HG02973 (cell line): ENCODE data around the gene KRT1.

ENCODE experiments used
- ATAC-seq: cut with Tn5 transposase; IDR thresholded peaks from one replicate; pipeline ENCODE4 v1.9.1; 2021; ENCODE audit warnings: moderate library complexity; ENCODE audit not compliant: unreplicated experiment

Gene KRT1

DNA sequence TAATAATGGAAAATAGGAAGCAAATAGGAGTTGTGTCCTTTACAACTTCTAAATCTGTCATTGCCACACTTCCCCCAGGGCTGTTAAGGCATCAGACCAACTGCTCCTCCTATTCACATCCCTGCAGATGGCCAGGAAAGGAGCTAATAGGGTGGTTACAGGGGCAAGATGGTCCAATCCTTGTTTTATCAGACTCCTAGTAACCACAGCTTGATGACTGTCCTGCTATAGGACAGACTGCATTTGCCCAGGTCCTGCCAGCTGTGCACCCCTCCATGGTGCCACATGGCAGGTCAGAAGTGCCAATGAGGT lies 17.3 kb downstream of the KRT1 start:
- no peak for ATAC-seq

DNA sequence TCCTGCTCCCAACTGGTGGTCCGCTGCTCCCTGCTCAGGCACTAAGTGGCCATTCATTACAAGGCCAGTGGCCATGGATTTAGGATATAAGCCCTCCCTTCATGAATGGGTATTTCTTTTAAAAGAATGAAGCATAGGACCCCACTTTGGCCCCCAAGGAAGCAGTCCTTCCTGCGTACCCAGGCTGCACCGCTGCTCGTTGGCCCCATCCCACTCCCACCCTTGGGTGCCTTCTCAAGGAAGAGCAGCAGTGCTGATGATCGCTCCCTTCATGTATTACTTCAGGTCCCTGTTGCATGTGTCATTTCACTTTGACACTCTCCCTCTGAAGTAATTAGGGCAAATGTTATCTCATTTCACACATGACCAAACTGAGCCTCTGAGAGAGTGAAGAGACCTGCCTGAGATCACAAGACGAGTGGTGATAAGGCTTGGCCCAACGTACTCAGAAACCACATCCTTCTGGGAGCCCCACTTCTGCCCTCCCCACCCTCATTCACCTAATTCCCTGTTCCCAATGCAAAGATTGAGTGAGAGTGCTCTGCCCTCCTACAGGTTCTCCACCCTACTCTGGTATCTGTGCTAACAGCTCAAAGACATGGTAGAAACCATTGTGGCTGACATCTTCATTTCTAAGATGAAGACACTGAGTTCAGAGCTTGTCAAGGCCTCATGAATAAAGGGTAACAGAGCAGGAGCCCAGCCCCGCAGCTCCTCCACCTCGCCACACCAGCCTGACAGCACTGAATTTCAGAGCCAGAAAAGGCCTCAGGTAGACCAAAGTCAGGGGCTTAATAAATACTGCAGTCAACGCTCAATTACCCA lies 17.9 kb downstream of the KRT1 start:
- no peak for ATAC-seq

- no peak for ATAC-seq
These were observed 18.5 kb downstream of the KRT1 start for GRCh38 chr12:52661668-52662067.

DNA sequence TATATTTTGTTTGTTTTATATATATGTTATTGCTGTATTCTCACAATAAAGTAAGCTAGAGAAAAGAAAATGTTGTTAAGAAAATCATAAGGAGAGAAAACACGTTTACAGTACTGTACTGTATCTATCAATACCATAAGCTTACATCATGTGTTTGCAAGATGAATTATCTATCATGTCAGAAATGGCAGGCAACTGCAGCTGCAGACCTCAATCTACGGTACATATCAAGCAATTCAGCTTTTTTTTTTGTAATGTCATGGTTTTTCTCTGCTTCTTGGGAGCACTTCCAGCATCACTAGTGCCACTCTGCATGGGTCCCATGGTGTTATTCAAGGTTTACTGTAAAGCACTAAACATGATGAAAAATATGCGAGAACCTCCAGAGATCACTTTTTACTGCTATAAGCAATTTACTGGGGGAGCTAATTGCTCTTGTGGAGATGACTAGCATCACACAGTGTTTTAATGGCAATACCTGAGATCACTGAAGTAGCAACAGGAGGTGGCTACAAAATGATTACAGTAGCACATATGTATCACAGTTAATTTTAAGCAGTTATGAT lies 19.2 kb downstream of the KRT1 start:
- no peak for ATAC-seq

- ATAC-seq, result no peak
These were observed 20.3 kb downstream of the KRT1 start for GRCh38 chr12:52659951-52660350.

DNA sequence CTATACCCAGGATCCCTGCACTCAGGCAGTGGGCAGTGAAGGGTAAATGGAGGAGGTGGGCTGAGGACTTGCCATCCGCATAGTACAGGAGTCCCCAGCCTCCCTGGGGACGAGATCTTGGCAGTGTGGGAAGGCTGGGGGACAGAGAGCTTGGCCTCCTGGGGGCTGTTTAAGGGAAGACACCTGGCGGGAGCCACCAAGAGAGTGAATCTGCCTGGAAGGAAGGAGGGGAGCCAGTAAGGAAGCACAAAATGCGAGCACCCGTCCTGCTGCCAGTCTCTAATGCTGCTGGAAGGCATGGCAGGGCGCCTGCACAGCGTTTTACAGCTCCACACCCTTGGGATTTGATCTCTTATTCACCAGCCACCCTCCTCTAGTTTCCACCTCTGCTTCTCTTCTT lies 20.8 kb downstream of the KRT1 start:
- ATAC-seq, result no peak

GRCh38 chr12:52658196-52658595 lies 22.0 kb downstream of the KRT1 start:
- ATAC-seq, result no peak

DNA sequence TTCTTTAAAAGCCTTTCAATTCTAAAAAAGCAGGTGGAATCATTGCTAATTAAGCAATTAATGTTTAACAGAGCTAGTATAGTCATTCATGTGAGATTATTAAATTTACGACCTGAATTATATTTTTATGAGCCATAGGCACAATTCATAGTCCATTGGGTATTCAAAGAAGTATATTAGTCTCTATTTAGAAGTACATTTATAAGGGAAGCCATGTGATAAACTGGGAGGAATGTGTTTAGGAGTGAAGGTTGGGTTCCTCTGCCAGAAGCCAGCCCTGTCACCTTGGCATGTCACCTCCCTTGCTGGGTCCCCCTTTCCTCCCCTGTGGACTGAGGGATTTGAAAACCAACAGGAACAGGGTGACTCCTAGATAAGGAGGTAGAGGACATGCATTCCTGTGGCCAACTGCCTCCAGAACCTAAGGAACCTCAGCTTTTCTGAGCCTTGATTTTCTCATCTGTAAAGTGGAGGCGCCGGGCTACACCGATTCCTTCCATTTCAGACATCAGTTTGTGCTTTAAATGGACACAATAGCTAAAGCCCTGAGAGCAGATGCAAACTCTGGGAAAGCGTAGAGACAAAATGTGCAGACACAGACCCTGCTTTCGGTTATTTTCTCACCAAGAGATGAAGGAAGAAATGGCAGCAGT lies 22.8 kb downstream of the KRT1 start:
- no peak for ATAC-seq

GRCh38 chr12:52656616-52657015 lies 23.6 kb downstream of the KRT1 start:
- ATAC-seq, result no peak

DNA sequence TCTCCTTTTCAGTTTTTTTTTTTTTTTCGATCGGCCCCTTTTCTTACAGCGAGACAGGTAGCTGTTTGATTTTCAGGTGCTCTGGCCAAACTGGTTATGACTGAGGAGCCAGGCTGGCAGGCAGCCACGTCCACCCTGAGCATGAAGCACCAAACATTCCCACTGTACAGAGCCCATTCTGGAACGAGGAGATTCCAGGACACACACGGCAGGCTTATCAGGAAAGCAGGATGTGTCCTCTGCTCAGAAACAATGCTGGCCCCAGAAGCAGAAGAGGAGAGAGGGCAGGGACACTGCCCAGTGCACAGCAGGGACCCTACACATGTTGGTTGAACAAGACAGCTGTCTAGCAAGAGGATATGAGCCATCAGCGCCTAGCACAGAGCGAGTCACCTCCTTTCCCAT lies 24.5 kb downstream of the KRT1 start:
- no peak for ATAC-seq

DNA sequence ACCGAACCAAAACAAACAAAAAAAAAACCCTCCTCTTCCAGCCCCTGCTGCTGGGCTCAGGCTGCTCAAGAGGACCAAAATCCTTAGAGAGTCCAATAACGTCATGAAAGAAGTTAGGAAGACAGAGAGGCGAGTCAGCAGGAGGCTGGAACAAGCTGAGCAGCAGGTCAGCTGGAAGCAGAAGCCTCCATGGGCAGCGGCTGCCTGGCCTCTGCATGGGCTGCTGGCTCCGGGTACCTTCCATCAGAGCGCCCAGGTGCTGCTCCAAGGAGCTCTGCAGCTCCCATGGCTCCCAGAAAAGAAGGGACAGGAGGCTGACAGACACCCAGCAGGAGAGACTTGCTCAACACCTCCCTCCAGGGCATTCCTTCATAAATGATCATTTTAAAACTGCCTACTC lies 25.0 kb downstream of the KRT1 start:
- no peak for ATAC-seq

GRCh38 chr12:52651726-52652261 lies 28.4 kb downstream of the KRT1 start, which contains the start of gene KRT2:
KRT2 (minus strand) TSS chr12:52652211; CDS start chr12:52652142, 69 bp downstream.
- ATAC-seq, result no peak

- no peak for ATAC-seq
These were observed 29.6 kb downstream of the KRT1 start for GRCh38 chr12:52650520-52651081.

DNA sequence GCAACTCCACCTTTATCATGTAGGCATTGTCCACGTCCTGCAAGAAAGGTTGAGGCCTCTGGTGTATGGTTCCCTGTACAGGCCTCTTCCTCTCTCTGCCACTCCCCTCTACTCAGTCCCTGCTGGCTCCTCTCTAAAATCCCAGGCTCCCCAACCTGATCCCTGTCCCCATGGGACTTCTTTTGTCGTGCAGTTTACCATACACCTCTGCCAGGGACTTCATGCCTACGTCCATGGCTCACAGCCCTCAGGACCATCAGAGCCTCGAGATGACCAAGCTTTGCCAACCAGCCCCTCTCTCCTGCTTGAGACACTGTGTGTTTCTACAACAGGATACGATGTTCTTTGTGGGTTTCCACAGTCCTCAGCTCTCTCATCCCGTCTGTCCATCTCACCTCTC lies 31.1 kb downstream of the KRT1 start:
- no peak for ATAC-seq

GRCh38 chr12:52648012-52648550 lies 32.1 kb downstream of the KRT1 start:
- ATAC-seq, result no peak

- no peak for ATAC-seq
These were observed 32.6 kb downstream of the KRT1 start for GRCh38 chr12:52647601-52648000.

DNA sequence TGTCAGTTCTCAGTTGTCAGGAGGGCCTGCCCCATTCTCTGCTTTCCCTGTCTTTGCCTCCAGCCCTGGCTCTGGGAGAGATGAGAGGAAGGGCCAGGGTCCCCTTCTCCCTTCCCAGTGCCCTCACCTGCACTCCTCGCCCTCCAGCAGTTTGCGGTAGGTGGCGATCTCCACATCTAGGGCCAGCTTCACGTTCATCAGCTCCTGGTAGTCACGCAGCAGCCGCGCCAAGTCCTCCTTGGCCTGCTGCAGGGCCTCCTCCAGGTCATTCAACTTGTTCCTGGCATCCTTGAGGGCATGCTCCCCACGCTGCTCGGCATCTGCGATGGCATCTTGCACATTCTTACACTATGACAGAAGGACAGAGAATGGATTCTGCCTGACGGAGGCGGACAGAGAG lies 33.6 kb downstream of the KRT1 start:
- no peak for ATAC-seq

- ATAC-seq, result no peak
These were observed 34.2 kb downstream of the KRT1 start for GRCh38 chr12:52645982-52646381.

DNA sequence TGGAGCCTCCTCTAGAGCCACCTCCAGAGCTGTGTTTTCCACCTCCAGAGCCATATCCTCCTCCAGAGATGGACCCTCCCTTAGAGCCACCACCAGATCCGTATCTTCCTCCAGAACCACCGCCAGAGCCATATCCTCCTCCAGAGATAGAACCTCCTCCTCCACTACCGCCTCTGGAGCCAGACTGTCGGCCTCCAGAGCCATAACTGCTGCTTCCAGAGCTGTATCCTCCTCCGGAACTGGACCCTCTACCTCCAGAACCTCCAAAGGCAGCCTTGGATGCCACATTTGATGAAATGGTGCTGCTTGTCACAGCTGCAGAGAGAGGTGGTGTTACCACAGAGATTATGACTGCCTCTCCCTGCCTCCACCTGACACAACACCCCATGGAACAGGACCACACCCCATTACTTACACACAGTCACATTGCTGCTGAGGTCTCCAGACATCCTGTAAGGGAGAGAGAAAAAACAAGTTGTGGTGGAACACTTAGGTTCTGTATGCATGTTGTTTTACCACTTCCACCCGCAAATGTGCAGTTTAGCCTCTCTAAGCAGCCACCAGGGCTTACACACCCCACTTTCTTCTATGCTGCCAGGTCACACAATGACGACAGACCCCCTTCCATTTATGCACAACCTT lies 35.0 kb downstream of the KRT1 start:
- no peak for ATAC-seq

GRCh38 chr12:52644078-52644415 lies 36.2 kb downstream of the KRT1 start:
- no peak for ATAC-seq
